Uterus (tissue), 2 donors: ENCODE measurements around the gene ANKRD52.

Source experiments
- CTCF ChIP-seq, 4 experiments: fragments of 200-600 bp in 2 of 4; fragments of 450-650 bp in 2 of 4; sonication (generic) in 2 of 4; IDR thresholded peaks; one replicate each; pipeline ENCODE4 v1.5.1; 2016 to 2019; ENCODE audit warnings: antibody characterized with exemption in 4 of 4, mild to moderate bottlenecking in 2 of 4, moderate library complexity in 1 of 4
- POLR2A ChIP-seq, 2 donors: fragments of 450-650 bp; IDR thresholded peaks; one replicate each; pipeline ENCODE4 v1.6.1; 2016; ENCODE audit warnings: antibody characterized with exemption in 2 of 2, mild to moderate bottlenecking in 1 of 2, moderate library complexity in 1 of 2

GRCh38 chr12:56252649-56253048 lies 5.5 kb downstream of the ANKRD52 start:
- no peak for TF ChIP-seq CTCF (IDR thresholded peaks at IDR 0.05)
- no peak for TF ChIP-seq POLR2A (IDR thresholded peaks at IDR 0.05)
